ENCODE data around the gene ZBTB45.
"Not testable (repeated sequence)": the region's sequence is repeated elsewhere in the genome, so short reads cannot be mapped to it uniquely, and the experiment has no call there.

The ZBTB45 gene

GRCh38 chr19:58539169-58539559, 19.6 kb upstream of the ZBTB45 start:
- H3K36me3 ChIP-seq (ENCODE audit: insufficient read depth, low read length); H2AFZ ChIP-seq (ENCODE audit: low read depth, low read length); H3K9me3 ChIP-seq (ENCODE audit: low read length); H3K4me1 ChIP-seq (ENCODE audit: insufficient read depth, low read length); H3K4me3 ChIP-seq (ENCODE audit: low read length): not testable (repeated sequence)
- peaks cover 18% of the 10 kb centered on the region for H3K27me3 ChIP-seq (ENCODE audit: insufficient read depth, low read length)

DNA sequence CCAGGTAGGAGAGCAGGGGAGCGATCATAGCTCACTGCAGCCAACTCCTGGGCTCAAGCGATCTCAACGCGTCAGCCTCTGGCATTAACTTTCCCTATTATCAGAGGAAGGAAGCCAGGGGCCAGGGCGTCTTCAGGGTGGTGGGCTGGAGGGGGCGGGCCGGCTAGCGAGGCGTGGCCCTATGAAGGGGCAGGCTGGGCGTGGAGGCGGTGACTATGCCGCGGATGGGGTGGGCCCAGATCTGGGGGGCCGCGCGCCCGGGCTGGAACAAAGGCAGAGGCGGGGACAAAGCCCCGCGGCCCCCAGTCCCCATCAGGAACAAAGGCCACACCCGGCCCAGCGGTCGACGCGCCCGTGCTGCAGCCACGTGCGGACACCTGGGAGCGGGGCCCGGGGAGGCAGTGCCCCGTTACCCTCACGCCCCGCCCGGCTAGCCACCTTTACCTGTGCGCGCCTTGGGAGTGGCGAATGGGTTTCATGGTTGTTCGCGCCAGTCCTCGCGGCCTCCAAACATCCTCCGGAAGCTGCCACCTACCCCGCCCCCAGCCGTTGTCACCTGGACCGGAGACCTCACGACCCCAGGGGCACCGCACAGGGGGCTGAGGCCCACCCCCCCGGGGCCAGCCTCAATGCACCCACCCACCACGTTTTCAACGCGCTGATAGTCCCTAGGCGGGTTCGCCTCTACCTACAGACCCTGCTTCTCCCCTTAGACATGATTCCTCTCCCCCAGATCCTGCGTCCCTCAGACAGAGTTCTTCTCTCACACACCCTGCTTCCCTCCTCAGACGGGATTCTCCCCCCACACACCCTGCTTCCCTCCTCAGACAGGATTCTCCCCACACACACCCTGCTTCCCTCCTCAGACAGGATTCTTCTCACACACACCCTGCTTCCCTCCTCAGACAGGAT, 18.9 kb upstream of the ZBTB45 start:
- Histone ChIP-seq H3K4me3 (ENCODE audit: low read length) (peak overlapping the region; percentile 28), H2AFZ (ENCODE audit: low read depth, low read length) (peak overlapping the region; percentile 58), H3K27me3 (ENCODE audit: insufficient read depth, low read length) (peaks cover 18% of the 10 kb centered on the region)

DNA sequence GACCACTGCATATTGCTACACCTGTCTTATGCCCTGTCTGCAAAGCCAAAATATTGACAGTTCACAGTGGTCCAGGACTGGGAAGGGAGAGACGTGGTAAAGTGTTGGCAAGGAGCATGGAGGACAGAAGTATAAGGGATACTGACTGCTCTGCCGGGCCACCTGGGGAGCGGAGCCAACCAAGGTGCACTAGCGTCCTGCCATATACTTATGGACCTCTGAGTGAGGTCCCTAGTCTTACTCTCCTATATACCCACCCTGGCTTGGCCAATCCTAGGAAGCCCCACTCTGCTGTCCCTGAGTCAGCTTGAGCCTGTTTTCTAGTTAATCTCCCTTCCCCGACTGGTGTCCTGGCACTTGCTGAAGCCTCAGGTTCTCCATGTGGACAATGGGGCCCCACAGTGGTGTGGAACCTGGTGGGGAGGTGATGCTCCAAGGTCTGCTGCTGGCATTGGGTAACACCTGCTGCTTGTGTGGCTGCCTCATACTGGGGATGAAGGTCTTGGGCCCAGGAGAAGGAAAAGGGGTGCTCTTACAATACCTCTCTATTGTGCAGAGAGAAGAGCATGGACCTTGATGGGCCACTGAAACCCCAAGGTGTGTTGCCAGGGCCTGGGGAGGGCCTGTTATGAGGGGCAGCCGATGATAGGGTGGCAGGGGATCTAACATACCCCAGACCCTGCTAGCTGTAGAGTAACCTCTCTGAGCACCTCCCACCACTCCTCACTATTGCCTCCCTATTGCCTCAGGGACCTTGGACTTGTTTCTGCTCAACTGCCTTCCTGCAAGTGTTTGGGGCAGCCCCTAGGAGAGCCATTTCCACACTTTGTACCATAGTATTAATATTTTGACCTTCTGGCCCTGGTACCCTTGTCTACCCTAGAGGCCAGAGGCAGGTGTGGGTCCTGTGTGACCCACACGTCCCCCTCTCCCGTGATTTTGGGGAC, 17.5 kb upstream of the ZBTB45 start:
- H2AFZ ChIP-seq (ENCODE audit: low read depth, low read length), result no peak overlapping the region
- H3K9me3 ChIP-seq (ENCODE audit: low read length), result no peaks in the 10 kb centered on the region
- H3K27me3 ChIP-seq (ENCODE audit: insufficient read depth, low read length), result peaks cover 20% of the 10 kb centered on the region
- no peak overlapping the region for H3K4me3 ChIP-seq (ENCODE audit: low read length)
- H3K36me3 ChIP-seq (ENCODE audit: insufficient read depth, low read length), result no peaks in the 10 kb centered on the region
- H3K4me1 ChIP-seq (ENCODE audit: insufficient read depth, low read length), result peaks cover 4% of the 10 kb centered on the region

More for the DNA sequence above, 18.9 kb upstream of the ZBTB45 start:
- Histone ChIP-seq H3K4me1 (ENCODE audit: insufficient read depth, low read length) (peaks cover 4% of the 10 kb centered on the region), H3K36me3 (ENCODE audit: insufficient read depth, low read length) (no peaks in the 10 kb centered on the region), H3K9me3 (ENCODE audit: low read length) (no peaks in the 10 kb centered on the region)

DNA sequence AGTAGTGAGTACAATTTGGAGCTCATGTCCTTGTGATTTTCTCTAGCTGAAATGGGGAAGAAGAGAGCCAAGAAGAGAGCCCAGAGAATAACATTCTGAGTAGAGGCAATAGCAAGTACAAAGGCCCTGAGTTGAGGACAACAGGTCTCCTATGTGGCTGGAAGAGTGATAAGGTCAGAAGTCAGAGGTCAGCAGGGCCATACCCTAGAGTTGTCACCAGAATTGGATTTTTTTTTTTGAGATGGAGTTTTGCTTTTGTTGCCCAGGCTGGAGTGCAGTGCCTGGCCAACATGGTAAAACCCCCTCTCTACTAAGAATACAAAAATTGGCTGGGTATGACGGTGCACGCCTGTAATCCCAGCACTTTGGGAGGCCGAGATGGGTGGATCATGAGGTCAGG, 16.2 kb upstream of the ZBTB45 start:
- no peaks in the 10 kb centered on the region for H3K36me3 ChIP-seq (ENCODE audit: insufficient read depth, low read length)
- no peak overlapping the region for H2AFZ ChIP-seq (ENCODE audit: low read depth, low read length)
- no peaks in the 10 kb centered on the region for H3K9me3 ChIP-seq (ENCODE audit: low read length)
- H3K4me1 ChIP-seq (ENCODE audit: insufficient read depth, low read length), result peaks cover 4% of the 10 kb centered on the region
- peaks cover 30% of the 10 kb centered on the region for H3K27me3 ChIP-seq (ENCODE audit: insufficient read depth, low read length)
- H3K4me3 ChIP-seq (ENCODE audit: low read length), result no peak overlapping the region

DNA sequence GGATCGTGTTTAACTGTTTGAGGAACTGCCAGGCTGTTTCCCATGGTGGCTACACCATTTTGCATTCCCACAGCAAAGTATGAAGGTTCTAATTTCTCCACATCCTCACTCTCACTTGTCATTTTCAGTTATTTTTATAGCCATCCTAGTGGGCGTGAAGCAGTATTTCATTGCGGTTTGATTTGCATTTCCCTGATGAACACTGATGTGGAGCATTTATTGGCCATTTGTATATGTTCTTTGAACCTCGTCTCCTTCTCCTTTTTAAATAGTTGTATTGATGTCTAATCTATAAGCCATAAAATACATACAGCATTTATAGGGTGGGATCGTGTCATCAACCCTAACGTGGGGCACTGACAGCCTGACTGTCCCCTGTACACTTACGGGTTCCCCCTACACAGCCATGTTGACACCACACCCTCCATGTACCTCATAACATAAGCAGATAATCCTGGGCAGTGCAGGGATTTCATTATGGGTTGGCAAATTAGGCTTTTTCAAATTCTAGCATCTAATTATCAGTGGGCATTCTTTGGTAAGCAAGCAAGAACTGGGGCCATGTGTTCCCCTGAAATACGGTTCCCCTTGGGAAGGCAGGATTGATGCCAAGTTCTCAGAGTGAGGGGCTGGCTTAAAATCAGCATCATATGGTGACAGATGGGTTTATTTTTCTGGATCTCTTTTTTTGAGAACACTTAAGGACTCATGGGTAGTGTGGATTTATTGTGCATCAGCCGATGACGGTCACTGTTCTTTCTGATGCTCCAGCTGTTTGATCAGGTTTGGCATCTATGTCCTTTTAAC, 11.6 kb upstream of the ZBTB45 start:
- H3K27me3 ChIP-seq (ENCODE audit: insufficient read depth, low read length), result peaks cover 12% of the 10 kb centered on the region

DNA sequence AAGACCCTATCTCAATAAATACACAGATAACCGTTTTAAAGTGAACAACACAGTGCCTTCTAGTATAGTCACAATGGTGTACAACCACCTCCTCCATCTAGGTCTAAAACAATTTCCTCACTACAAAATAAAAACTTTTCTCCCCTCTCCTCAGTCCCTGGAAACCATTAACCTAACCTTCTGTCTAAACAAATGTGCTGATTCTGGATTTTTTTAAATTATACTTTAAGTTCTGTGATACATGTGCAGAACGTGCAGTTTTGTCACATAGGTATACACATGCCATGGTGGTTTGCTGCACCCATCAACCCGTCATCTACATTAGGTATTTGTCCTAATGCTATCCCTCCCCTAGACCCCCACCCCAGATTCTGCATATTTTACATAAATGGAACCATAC, 9.8 kb upstream of the ZBTB45 start:
- Histone ChIP-seq H3K4me3 (ENCODE audit: low read length) (no peak overlapping the region), H3K27me3 (ENCODE audit: insufficient read depth, low read length) (peaks cover 16% of the 10 kb centered on the region), H2AFZ (ENCODE audit: low read depth, low read length) (no peak overlapping the region), H3K4me1 (ENCODE audit: insufficient read depth, low read length) (no peaks in the 10 kb centered on the region), H3K36me3 (ENCODE audit: insufficient read depth, low read length) (no peaks in the 10 kb centered on the region), H3K9me3 (ENCODE audit: low read length) (no peaks in the 10 kb centered on the region)

More for the DNA sequence above, 11.6 kb upstream of the ZBTB45 start:
- Histone ChIP-seq H3K36me3 (ENCODE audit: insufficient read depth, low read length) (no peaks in the 10 kb centered on the region), H3K9me3 (ENCODE audit: low read length) (no peaks in the 10 kb centered on the region), H3K4me3 (ENCODE audit: low read length) (no peak overlapping the region), H2AFZ (ENCODE audit: low read depth, low read length) (no peak overlapping the region), H3K4me1 (ENCODE audit: insufficient read depth, low read length) (no peaks in the 10 kb centered on the region)

DNA sequence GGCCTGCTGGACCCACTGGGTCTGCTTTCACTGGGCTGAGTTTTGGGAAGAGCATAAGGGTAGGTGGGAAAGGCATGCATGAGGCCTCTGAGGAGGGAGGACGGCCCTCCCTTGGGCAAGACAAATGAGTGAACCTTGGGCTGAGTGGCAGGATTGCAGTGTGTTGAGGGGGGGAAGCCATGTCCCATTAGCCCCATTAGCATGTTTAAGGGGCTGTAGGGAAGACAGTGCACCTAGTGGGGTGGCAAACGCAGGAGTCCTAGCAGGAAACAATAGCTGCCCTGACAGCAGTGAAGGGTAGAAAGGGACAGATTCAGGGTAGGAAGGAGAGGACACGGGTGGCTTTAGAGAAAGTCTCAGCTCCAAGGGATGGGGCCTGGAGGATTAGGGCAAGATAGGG, 3.1 kb upstream of the ZBTB45 start:
- H3K36me3 ChIP-seq (ENCODE audit: insufficient read depth, low read length), result no peaks in the 10 kb centered on the region
- H3K9me3 ChIP-seq (ENCODE audit: low read length), result no peaks in the 10 kb centered on the region
- H3K27me3 ChIP-seq (ENCODE audit: insufficient read depth, low read length), result peaks cover 4% of the 10 kb centered on the region
- H2AFZ ChIP-seq (ENCODE audit: low read depth, low read length), result no peak overlapping the region
- no peak overlapping the region for H3K4me3 ChIP-seq (ENCODE audit: low read length)
- peaks cover 9% of the 10 kb centered on the region for H3K4me1 ChIP-seq (ENCODE audit: insufficient read depth, low read length)

DNA sequence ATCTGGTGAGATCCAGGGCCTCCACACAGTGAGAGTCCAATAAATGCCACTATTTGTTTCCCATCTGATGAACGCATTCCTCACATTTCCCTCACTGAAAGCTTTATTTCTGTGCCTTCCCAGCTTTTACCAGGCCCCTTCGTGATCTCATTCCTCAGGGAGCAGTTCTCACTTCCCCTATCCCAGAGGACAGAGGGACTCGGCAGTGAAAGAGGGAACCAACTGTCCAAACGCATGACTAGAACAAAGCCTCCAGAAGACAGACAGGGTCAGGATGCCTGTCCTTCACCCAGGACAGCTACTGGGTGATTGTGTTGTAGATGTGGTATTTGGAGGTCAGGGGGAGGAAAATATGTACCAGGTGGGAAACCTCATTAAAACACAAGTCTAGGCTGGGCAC, 2.0 kb upstream of the ZBTB45 start:
- Histone ChIP-seq H3K36me3 (ENCODE audit: insufficient read depth, low read length) (peaks cover 10% of the 10 kb centered on the region), H3K9me3 (ENCODE audit: low read length) (no peaks in the 10 kb centered on the region), H3K4me1 (ENCODE audit: insufficient read depth, low read length) (peaks cover 9% of the 10 kb centered on the region), H3K27me3 (ENCODE audit: insufficient read depth, low read length) (peaks cover 4% of the 10 kb centered on the region), H2AFZ (ENCODE audit: low read depth, low read length) (no peak overlapping the region), H3K4me3 (ENCODE audit: low read length) (no peak overlapping the region)

- Histone ChIP-seq H2AFZ (ENCODE audit: low read depth, low read length) (peak overlapping the region; percentile 41), H3K4me1 (ENCODE audit: insufficient read depth, low read length) (peaks cover 9% of the 10 kb centered on the region), H3K4me3 (ENCODE audit: low read length) (peak overlapping the region; percentile 64), H3K36me3 (ENCODE audit: insufficient read depth, low read length) (peaks cover 18% of the 10 kb centered on the region), H3K9me3 (ENCODE audit: low read length) (no peaks in the 10 kb centered on the region), H3K27me3 (ENCODE audit: insufficient read depth, low read length) (peaks cover 3% of the 10 kb centered on the region)
Observed at GRCh38 chr19:58520257-58520599, 618 bp upstream of the ZBTB45 start.

DNA sequence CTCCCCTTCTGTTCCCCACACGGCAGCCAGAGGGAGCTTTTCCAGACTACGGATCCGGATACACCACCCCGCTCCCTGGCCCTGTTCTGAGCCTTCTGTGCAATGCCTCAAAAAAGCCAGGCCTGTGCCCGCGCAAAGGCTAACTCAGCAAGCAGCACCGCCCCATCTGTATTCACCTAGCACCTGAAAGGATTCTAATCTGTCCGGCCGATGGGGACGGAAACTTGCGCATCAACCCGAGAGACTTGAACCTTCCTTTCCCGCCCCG, 589 bp downstream of the ZBTB45 start:
- Histone ChIP-seq H3K27me3 (ENCODE audit: insufficient read depth, low read length) (no peaks in the 10 kb centered on the region), H3K9me3 (ENCODE audit: low read length) (peaks cover 2% of the 10 kb centered on the region), H2AFZ (ENCODE audit: low read depth, low read length) (peak overlapping the region; percentile 57), H3K36me3 (ENCODE audit: insufficient read depth, low read length) (peaks cover 25% of the 10 kb centered on the region), H3K4me1 (ENCODE audit: insufficient read depth, low read length) (peaks cover 9% of the 10 kb centered on the region), H3K4me3 (ENCODE audit: low read length) (peak overlapping the region; percentile 64)

- peaks cover 30% of the 10 kb centered on the region for H3K36me3 ChIP-seq (ENCODE audit: insufficient read depth, low read length)
- H3K4me3 ChIP-seq (ENCODE audit: low read length), result peak overlapping the region; percentile 64
- H3K9me3 ChIP-seq (ENCODE audit: low read length), result peaks cover 2% of the 10 kb centered on the region
- peaks cover 9% of the 10 kb centered on the region for H3K4me1 ChIP-seq (ENCODE audit: insufficient read depth, low read length)
- H2AFZ ChIP-seq (ENCODE audit: low read depth, low read length), result no peak overlapping the region
- H3K27me3 ChIP-seq (ENCODE audit: insufficient read depth, low read length), result no peaks in the 10 kb centered on the region
Observed at GRCh38 chr19:58518256-58519086, 1.1 kb downstream of the ZBTB45 start.
